Peyer's patch (tissue), 4 donors: ENCODE data around the gene PTPN9. TPM values are rescaled to one million over a fixed set of nuclear protein-coding genes. Genes with fewer than 3 reads are reported as not detected.

ENCODE experiments used
- DNase-seq, 3 donors: peaks; one replicate each; pipeline ENCODE4 v3.0.0-alpha.2; 2017 to 2019
- H3K27ac ChIP-seq, 4 donors: fragments of 200-600 bp; sonication (generic); one replicate each; pipeline ENCODE4 v1.5.1; 2016 to 2019
- H3K27me3 ChIP-seq, 2 donors: fragments of 200-600 bp; sonication (generic); one replicate each; pipeline ENCODE4 v1.5.1; 2019
- H3K36me3 ChIP-seq, 3 donors: fragments of 200-600 bp; sonication (generic); one replicate each; pipeline ENCODE4 v1.5.1; 2016 to 2019
- H3K4me1 ChIP-seq, 4 donors: fragments of 200-600 bp; sonication (generic); one replicate each; pipeline ENCODE4 v1.5.1; 2016 to 2019
- H3K4me3 ChIP-seq, 4 donors: fragments of 200-600 bp; sonication (generic); 1 replicate in 3 of 4; 2 replicates in 1 of 4; pipeline ENCODE4 v1.5.1; 2016 to 2019; ENCODE audit warnings: mild to moderate bottlenecking in 1 of 4
- H3K9me3 ChIP-seq, 4 donors: fragments of 200-600 bp; sonication (generic); one replicate each; pipeline ENCODE4 v1.5.1; 2016 to 2019; ENCODE audit warnings: mild to moderate bottlenecking in 1 of 4
- POLR2A ChIP-seq, 2 donors: fragments of 450-650 bp; IDR thresholded peaks; one replicate each; pipeline ENCODE4 v1.5.1; 2017; ENCODE audit warnings: antibody characterized with exemption in 2 of 2, mild to moderate bottlenecking in 2 of 2, moderate library complexity in 2 of 2
- total RNA-seq, 4 donors: library from RNA; depleted of rRNA; stranded (reverse); fragments of >200 nt; gene quantifications; one replicate each; pipeline ENCODE4 v1.1.0, GENCODE V29; 2016
- TF ChIP-seq, protein P1 (sequence below), 6 experiments: fragments of 450-650 bp in 4 of 6; fragments of 200-600 bp in 2 of 6; sonication (generic) in 1 of 6; IDR thresholded peaks; one replicate each; pipeline ENCODE4 v1.5.1; 2017 to 2019; ENCODE audit warnings: antibody characterized with exemption in 6 of 6, mild to moderate bottlenecking in 3 of 6, moderate library complexity in 1 of 6

Gene PTPN9
- total RNA-seq, 4 donors from 2014 or later = 17.3 to 33.0 (median 28.5) TPM

- Histone ChIP-seq H3K4me1 (peaks cover 0 to 20% (median 2%) of the 10 kb centered on the region in 4 donors), H3K4me3 (peak overlapping the region; percentile 55 to 98 (median 81)), H3K27ac (peak overlapping the region; percentile 97 to 99 (median 98)), H3K9me3 (no peaks in the 10 kb centered on the region), H3K36me3 (no peaks in the 10 kb centered on the region), H3K27me3 (no peaks in the 10 kb centered on the region)
- peak; percentile 54 to 72 (median 65) for DNase-seq
- TF ChIP-seq, protein P1, sequence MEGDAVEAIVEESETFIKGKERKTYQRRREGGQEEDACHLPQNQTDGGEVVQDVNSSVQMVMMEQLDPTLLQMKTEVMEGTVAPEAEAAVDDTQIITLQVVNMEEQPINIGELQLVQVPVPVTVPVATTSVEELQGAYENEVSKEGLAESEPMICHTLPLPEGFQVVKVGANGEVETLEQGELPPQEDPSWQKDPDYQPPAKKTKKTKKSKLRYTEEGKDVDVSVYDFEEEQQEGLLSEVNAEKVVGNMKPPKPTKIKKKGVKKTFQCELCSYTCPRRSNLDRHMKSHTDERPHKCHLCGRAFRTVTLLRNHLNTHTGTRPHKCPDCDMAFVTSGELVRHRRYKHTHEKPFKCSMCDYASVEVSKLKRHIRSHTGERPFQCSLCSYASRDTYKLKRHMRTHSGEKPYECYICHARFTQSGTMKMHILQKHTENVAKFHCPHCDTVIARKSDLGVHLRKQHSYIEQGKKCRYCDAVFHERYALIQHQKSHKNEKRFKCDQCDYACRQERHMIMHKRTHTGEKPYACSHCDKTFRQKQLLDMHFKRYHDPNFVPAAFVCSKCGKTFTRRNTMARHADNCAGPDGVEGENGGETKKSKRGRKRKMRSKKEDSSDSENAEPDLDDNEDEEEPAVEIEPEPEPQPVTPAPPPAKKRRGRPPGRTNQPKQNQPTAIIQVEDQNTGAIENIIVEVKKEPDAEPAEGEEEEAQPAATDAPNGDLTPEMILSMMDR (IDR thresholded peaks at IDR 0.05) = peak in 1 of 6 experiments; percentile 11
- no peak for TF ChIP-seq POLR2A (IDR thresholded peaks at IDR 0.05)
Measured at GRCh38 chr15:75452865-75453702, 126.0 kb downstream of the PTPN9 start.

GRCh38 chr15:75452364-75452864 lies 126.7 kb downstream of the PTPN9 start:
- Histone ChIP-seq H3K27ac (peak overlapping the region; percentile 97 to 99 (median 98)), H3K9me3 (no peaks in the 10 kb centered on the region), H3K4me3 (peak overlapping the region; percentile 55 to 98 (median 81)), H3K4me1 (peaks cover 0 to 20% (median 2%) of the 10 kb centered on the region in 4 donors), H3K36me3 (peaks cover 0 to 3% (median 0%) of the 10 kb centered on the region in 3 donors), H3K27me3 (no peaks in the 10 kb centered on the region)
- peak; percentile 79 to 94 (median 87) for DNase-seq
- TF ChIP-seq, protein P1 (IDR thresholded peaks at IDR 0.05) = no peak
- TF ChIP-seq POLR2A (IDR thresholded peaks at IDR 0.05) = peak; percentile 40 to 50

DNA sequence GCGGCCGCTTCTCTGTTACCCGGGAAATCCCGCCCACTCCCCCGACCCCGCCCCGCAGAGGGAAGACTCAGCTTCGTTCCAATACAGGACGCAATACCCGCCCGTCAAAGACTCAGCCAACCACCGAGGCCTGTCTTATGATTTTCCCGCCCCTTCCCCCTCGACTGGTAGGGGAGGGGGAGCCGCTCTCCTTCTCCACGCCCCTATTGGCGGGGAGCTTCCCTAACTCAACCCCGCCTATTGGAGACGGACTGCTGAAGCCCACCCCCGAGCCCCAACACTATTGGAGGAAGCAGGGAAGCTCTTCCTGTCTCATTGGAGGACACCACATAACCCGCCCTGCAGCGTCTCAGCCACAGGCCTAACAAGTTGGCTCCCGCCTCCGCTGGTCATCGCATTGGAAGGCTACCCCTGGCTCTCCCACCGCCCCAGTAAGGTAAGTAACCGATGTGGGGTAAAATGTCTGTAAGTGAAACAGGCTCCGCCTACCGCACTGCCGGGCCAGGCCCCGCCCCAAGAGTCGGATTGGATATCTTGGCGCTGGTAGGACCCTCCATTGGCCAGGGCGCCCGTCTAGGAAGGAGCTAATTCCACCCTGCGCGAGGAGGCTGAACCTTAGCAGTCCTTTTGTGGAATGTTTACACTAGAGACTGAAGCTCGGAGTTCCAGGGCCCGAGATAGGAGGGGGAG lies 127.3 kb downstream of the PTPN9 start, which contains the start of gene SIN3A:
Gene SIN3A, minus strand, starts transcription at position 17 of the 690 bp plus-strand sequence. CDS start 21,315 bp downstream, outside the sequence.
- no peaks in the 10 kb centered on the region for H3K27me3 ChIP-seq
- no peaks in the 10 kb centered on the region for H3K9me3 ChIP-seq
- DNase-seq = peak; percentile 97 to 100 (median 99)
- H3K27ac ChIP-seq = peak within 1 kb of the TSS; percentile 97 to 100 (median 98)
- H3K4me1 ChIP-seq = peaks cover 0 to 19% (median 2%) of the 10 kb centered on the region in 4 donors
- TF ChIP-seq, protein P1 (IDR thresholded peaks at IDR 0.05) = no peak
- TF ChIP-seq POLR2A (IDR thresholded peaks at IDR 0.05) = peak in 1 of 2 donors; percentile 67
- H3K36me3 ChIP-seq = peaks cover 0 to 3% (median 0%) of the 10 kb centered on the region in 3 donors
- H3K4me3 ChIP-seq = peak within 1 kb of the TSS; percentile 88 to 98 (median 93)

DNA sequence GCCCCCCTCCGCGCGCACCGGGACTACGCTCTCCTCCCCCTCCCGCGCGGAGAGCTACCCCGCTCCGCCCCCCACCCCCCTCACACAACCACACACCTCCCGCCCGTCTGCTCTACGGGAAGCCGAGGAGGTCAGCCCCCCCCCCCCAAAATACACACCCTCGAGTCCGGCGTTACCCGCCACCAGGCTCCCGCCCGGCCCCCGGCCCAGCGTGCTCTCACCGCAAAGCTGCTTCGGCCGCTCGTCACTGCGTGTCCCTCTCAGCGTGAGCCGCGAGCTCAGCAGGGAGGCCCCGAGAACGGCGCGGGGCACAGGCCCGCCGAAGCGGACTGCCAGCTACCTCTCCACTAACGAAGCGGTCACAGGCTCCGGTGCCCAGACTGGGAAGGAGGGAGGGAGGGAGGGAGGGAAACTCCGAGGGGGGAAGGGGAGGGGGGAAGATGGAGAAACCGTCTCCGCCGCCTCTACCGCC lies 127.9 kb downstream of the PTPN9 start:
- Histone ChIP-seq H3K27me3 (no peaks in the 10 kb centered on the region), H3K4me1 (peaks cover 0 to 13% (median 5%) of the 10 kb centered on the region in 4 donors), H3K27ac (peak overlapping the region; percentile 97 to 100 (median 98)), H3K36me3 (peaks cover 0 to 3% (median 0%) of the 10 kb centered on the region in 3 donors), H3K4me3 (peak overlapping the region; percentile 88 to 96 (median 90)), H3K9me3 (no peaks in the 10 kb centered on the region)
- TF ChIP-seq, protein P1 (IDR thresholded peaks at IDR 0.05) = no peak
- no peak for TF ChIP-seq POLR2A (IDR thresholded peaks at IDR 0.05)
- DNase-seq = no peak
